Karpas-422 (cell line): ENCODE data around the gene KCND1. TPM values are rescaled to one million over a fixed set of nuclear protein-coding genes. Genes with fewer than 3 reads are reported as not detected.

ENCODE experiments used
- DNase-seq: peaks from one replicate; pipeline ENCODE4 v3.0.0-alpha.2; 2015
- H2AFZ ChIP-seq: fragments of 200-600 bp; sonication (generic); 2 replicates; pipeline ENCODE4 v1.6.1; 2014; ENCODE audit warnings: antibody characterized with exemption, low read length, mixed read lengths
- H3K27ac ChIP-seq: fragments of 200-600 bp; sonication (generic); 2 replicates; pipeline ENCODE4 v1.5.1; 2014; ENCODE audit warnings: mild to moderate bottlenecking, low read length, moderate library complexity
- H3K27me3 ChIP-seq: fragments of 200-600 bp; sonication (generic); 2 replicates; pipeline ENCODE4 v1.6.1; 2014; ENCODE audit warnings: low read length, mixed read lengths
- H3K36me3 ChIP-seq: fragments of 200-600 bp; sonication (generic); 2 replicates; pipeline ENCODE4 v1.6.1; 2014; ENCODE audit warnings: low read length, mixed read lengths; ENCODE audit not compliant: insufficient read depth
- H3K4me1 ChIP-seq: fragments of 200-600 bp; sonication (generic); 2 replicates; pipeline ENCODE4 v1.6.1; 2014; ENCODE audit warnings: mild to moderate bottlenecking, low read length, mixed read lengths
- H3K4me2 ChIP-seq: fragments of 200-600 bp; sonication (generic); 2 replicates; pipeline ENCODE4 v1.6.1; 2014; ENCODE audit warnings: low read length, low read depth, mild to moderate bottlenecking; ENCODE audit not compliant: poor library complexity, severe bottlenecking
- H3K4me3 ChIP-seq: fragments of 200-600 bp; sonication (generic); 2 replicates; pipeline ENCODE4 v1.5.1; 2014; ENCODE audit warnings: mild to moderate bottlenecking, antibody characterized with exemption, low read length, mixed read lengths
- H3K79me2 ChIP-seq: fragments of 200-600 bp; sonication (generic); 2 replicates; pipeline ENCODE4 v1.6.1; 2014; ENCODE audit warnings: mild to moderate bottlenecking, low read length, mixed read lengths
- H3K9ac ChIP-seq: fragments of 200-600 bp; sonication (generic); 2 replicates; pipeline ENCODE4 v1.6.0; 2014; ENCODE audit warnings: low read length
- H3K9me2 ChIP-seq: fragments of 200-600 bp; sonication (generic), shearing (Covaris generic); replicated peaks from 2 replicates; pipeline ENCODE4 v1.6.0; 2014; ENCODE audit warnings: mild to moderate bottlenecking, low read length, moderate library complexity; ENCODE audit not compliant: insufficient read depth
- H3K9me3 ChIP-seq: fragments of 300-700, 200-600 bp; sonication (generic); 2 replicates; pipeline ENCODE4 v1.6.1; 2014; ENCODE audit warnings: low read length, mixed read lengths
- H4K20me1 ChIP-seq: fragments of 200-600 bp; sonication (generic); 2 replicates; pipeline ENCODE4 v1.6.1; 2014; ENCODE audit warnings: mild to moderate bottlenecking, antibody characterized with exemption, low read length, low read depth; ENCODE audit not compliant: insufficient read depth
- total RNA-seq: library from RNA; depleted of rRNA; stranded (reverse); fragments of >200 nt; shearing (Covaris generic); gene quantifications from 2 replicates; pipeline ENCODE4 v1.2.3, GENCODE V29; 2014; ENCODE audit warnings: low replicate concordance

Gene KCND1
- total RNA-seq, 1 experiment from 2014 or later = 2.2 TPM

DNA sequence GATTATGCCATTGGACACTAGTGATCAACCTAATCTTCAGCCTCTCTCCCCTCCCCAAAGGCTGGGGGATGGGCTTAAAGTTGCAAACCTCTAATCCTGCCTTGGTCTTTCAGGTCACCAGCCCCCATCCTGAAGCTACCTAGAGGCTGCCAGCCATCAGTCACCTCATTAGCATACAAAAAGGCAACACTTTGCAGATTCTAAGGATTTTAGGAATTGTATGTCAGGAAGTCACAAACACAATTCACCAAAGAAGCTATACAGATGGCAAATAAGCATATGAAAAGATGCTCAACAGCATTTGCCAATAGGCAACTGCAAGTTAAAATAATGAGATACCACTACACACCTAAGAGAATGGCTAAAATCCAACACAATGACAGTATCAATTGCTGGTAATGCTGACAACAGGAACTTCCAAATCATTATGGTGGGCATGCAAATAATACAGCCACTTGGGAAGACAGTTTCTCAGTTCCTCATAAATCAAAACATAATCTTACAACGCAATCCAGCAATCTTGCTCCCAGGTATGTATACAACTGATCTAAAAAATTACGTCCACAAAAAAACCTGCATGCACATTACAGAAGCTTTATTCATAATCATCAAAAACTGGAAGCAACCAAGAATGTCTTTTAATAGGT, 43.8 kb downstream of the KCND1 start:
- Histone ChIP-seq H3K36me3 (peaks cover 4% of the 10 kb centered on the region), H3K4me1 (peaks cover 13% of the 10 kb centered on the region), H3K9me2 (no peaks in the 10 kb centered on the region), H3K27ac (0 out of 2 replicates have a peak overlapping the region, but pooled peaks have one; percentile 14), H3K79me2 (peaks cover 12% of the 10 kb centered on the region; the same call in 1 of the 2 replicates), H2AFZ (no peak overlapping the region), H3K4me3 (no peak overlapping the region), H4K20me1 (no peaks in the 10 kb centered on the region), H3K9ac (no peak overlapping the region), H3K9me3 (no peaks in the 10 kb centered on the region), H3K27me3 (no peaks in the 10 kb centered on the region), H3K4me2 (peak overlapping the region; percentile 14)
- no peak for DNase-seq

DNA sequence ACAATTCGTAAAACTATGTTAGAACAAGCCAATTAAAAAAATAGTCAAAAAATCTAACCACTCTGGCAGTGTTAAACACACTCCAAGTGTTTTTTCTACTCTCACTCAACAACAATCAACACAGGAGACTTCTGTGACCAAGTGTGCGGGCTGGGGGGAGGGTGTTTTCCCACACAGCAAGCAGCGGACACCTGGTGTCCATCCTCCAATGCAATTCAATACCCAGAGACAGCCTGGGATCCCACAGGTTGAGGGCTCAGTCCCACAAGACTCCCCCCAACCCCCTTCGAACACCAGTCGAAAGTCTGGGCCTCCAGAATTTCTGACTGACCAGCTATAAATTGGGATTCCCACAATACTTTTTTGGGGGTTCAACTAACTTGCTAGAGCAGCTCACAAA, 44.5 kb downstream of the KCND1 start:
- Histone ChIP-seq H3K9ac (no peak overlapping the region), H3K4me1 (peaks cover 13% of the 10 kb centered on the region), H4K20me1 (no peaks in the 10 kb centered on the region), H3K27me3 (no peaks in the 10 kb centered on the region), H3K9me3 (no peaks in the 10 kb centered on the region), H3K9me2 (no peaks in the 10 kb centered on the region), H3K27ac (no peak overlapping the region), H3K36me3 (peaks cover 4% of the 10 kb centered on the region; the same call in 1 of the 2 replicates), H3K4me2 (no peak overlapping the region), H3K4me3 (no peak overlapping the region), H3K79me2 (peaks cover 12% of the 10 kb centered on the region; the same call in 1 of the 2 replicates), H2AFZ (no peak overlapping the region)
- DNase-seq = no peak

DNA sequence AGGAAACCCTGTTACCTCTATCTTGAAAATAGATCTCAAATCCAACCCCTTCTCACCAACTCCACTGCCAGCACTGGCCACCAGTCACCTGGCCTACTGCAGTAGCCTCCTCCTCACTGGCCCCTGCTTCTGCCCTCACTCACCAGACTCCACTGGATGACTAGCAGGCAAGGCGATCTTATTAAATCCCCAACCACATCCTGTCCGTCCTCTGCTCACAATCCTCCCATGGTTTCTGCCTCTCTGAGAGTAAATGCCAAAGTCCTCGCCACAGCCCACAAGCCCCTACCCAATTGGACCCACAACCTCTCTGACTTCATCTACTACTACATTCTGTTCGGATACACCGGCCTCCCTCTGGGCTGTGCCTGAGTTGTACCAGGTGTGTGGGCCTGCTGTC, 47.4 kb downstream of the KCND1 start:
- Histone ChIP-seq H2AFZ (no peak overlapping the region), H3K9ac (no peak overlapping the region), H3K4me1 (peaks cover 24% of the 10 kb centered on the region), H3K4me3 (no peak overlapping the region), H3K9me2 (no peaks in the 10 kb centered on the region), H3K4me2 (no peak overlapping the region), H3K9me3 (no peaks in the 10 kb centered on the region), H3K27me3 (no peaks in the 10 kb centered on the region), H4K20me1 (no peaks in the 10 kb centered on the region), H3K79me2 (0 out of 2 replicates have a peak, but pooled peaks cover 8% of the 10 kb centered on the region), H3K27ac (no peak overlapping the region), H3K36me3 (peaks cover 4% of the 10 kb centered on the region; the same call in 1 of the 2 replicates)
- DNase-seq = no peak

DNA sequence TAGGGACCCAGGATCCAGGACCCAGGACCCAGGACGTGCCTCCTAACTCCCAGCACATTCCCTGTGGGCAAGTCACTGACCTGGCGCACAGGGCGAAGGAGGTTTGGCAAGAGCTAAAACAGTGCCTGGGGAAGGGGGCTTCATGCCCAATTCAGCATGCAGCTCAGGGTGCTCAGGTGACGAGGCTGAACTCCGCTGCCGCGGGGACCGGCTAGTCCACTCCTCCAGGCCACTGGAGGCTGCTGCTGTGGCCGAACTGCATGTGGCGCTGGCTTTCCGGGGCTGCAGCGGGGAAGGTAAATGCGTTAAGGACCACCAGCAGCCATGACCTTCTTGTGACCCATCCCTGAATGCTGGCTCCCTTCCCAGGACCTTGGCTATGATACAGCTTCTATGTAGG, 47.9 kb downstream of the KCND1 start:
- H3K27ac ChIP-seq = no peak overlapping the region
- DNase-seq = no peak
- no peaks in the 10 kb centered on the region for H4K20me1 ChIP-seq
- H3K27me3 ChIP-seq = no peaks in the 10 kb centered on the region
- no peak overlapping the region for H3K9ac ChIP-seq
- H3K9me2 ChIP-seq = no peaks in the 10 kb centered on the region
- H2AFZ ChIP-seq = no peak overlapping the region
- no peak overlapping the region for H3K4me2 ChIP-seq
- peaks cover 4% of the 10 kb centered on the region; the same call in 1 of the 2 replicates for H3K36me3 ChIP-seq
- 0 out of 2 replicates have a peak, but pooled peaks cover 8% of the 10 kb centered on the region for H3K79me2 ChIP-seq
- H3K4me3 ChIP-seq = no peak overlapping the region
- peaks cover 25% of the 10 kb centered on the region for H3K4me1 ChIP-seq
- H3K9me3 ChIP-seq = no peaks in the 10 kb centered on the region

DNA sequence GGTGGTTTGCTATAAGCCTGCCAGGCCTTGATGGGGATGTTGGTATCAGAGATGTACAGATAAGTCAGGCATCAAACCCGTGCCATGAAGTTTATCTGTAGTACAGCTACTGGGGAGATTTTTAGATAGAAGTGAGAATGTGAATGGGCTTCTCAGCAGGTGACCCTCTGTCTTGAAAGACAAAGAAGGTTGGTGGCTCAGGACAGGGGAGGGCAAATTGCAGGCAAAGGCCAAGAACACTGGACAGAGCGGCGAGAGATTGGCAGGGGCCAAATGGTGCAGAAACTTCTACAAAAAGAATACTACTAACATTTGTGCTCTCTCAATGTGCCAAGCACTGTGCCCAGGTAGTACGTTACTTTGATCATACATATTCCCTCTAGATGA, 50.9 kb downstream of the KCND1 start:
- H3K9ac ChIP-seq = no peak overlapping the region
- H3K9me3 ChIP-seq = no peaks in the 10 kb centered on the region
- H3K4me2 ChIP-seq = no peak overlapping the region
- H3K4me1 ChIP-seq = peaks cover 17% of the 10 kb centered on the region
- DNase-seq = no peak
- peaks cover 9% of the 10 kb centered on the region; the same call in 1 of the 2 replicates for H4K20me1 ChIP-seq
- H2AFZ ChIP-seq = no peak overlapping the region
- H3K36me3 ChIP-seq = peaks cover 3% of the 10 kb centered on the region
- H3K79me2 ChIP-seq = peaks cover 16% of the 10 kb centered on the region
- no peaks in the 10 kb centered on the region for H3K9me2 ChIP-seq
- no peaks in the 10 kb centered on the region for H3K27me3 ChIP-seq
- peak overlapping the region; percentile 65 for H3K27ac ChIP-seq
- H3K4me3 ChIP-seq = no peak overlapping the region

DNA sequence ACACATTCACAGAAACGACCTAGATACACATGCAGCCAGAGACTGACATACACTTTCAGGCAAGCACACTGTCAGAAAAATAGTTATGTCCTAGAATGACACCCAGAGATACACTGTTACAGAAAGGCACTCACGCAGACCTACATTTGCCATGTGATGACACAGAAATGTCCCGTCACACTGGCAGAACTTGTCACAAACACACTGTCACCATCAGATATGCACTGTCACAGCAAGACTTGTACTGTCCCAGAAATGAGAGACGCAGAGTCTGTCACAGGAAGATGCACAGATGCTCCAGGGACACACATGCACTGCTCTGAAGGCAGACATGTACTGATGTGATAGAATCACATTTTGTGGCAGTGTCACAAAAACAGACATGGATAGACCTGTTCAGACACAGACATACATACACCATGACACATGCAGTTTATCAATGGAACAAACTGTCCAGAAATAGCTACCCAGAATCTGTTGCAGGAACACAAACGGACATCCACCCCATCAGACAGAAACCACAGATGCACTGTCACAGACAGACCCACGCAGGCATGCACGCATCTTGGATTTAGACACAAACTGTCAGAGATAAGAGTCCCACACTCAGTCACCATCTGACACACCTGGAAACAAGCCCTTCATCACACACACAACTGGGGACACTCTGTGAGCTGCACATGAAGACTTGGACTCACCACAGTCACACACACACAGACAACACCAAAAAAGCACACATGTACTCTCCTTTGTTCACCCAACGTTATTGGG, 51.5 kb downstream of the KCND1 start:
- Histone ChIP-seq H3K27ac (peak overlapping the region; percentile 65), H4K20me1 (peaks cover 9% of the 10 kb centered on the region; the same call in 1 of the 2 replicates), H2AFZ (no peak overlapping the region), H3K4me1 (peaks cover 17% of the 10 kb centered on the region), H3K4me3 (no peak overlapping the region), H3K27me3 (no peaks in the 10 kb centered on the region), H3K79me2 (peaks cover 16% of the 10 kb centered on the region), H3K9ac (no peak overlapping the region), H3K9me2 (no peaks in the 10 kb centered on the region), H3K9me3 (no peaks in the 10 kb centered on the region), H3K4me2 (no peak overlapping the region), H3K36me3 (peaks cover 7% of the 10 kb centered on the region)
- DNase-seq = no peak

DNA sequence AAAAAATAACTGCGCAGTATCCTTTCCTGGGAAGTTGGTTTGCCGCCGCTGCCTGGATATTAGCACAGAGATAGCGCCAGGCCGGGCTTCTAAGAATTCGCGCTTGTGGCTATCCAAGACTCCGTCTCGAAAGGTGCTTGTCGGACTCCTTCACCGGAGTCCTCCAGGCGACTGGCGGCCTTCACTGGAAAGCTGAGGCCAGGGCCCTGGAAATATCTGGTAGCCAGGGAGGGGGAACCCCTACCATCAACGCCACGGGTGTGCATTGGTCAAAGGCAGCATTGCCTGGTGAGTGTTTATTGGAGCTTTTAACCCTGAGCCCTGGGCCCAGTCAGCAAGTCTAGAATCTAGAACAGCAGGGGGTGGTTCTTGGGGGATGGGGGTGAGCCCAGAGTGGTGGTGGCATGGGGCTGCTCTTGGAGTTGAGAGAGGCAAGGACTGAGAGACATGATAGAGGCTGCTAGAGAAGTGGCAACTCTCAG, 52.2 kb downstream of the KCND1 start:
- Histone ChIP-seq H3K36me3 (peaks cover 7% of the 10 kb centered on the region), H3K4me2 (no peak overlapping the region), H3K9me3 (no peaks in the 10 kb centered on the region), H3K4me3 (0 out of 2 replicates have a peak overlapping the region, but pooled peaks have one; percentile 24), H3K79me2 (peaks cover 16% of the 10 kb centered on the region), H3K9me2 (no peaks in the 10 kb centered on the region), H2AFZ (no peak overlapping the region), H3K27me3 (no peaks in the 10 kb centered on the region), H4K20me1 (peaks cover 9% of the 10 kb centered on the region; the same call in 1 of the 2 replicates), H3K27ac (peak overlapping the region; percentile 65), H3K9ac (no peak overlapping the region), H3K4me1 (peaks cover 17% of the 10 kb centered on the region)
- no peak for DNase-seq
